Smooth muscle cell (in vitro differentiated cells): Measurements from ENCODE around the gene KCNIP1. TPM values are rescaled to one million over a fixed set of nuclear protein-coding genes. Genes with fewer than 3 reads are reported as not detected.
"Not testable (repeated sequence)": the region's sequence is repeated elsewhere in the genome, so short reads cannot be mapped to it uniquely, and the experiment has no call there.

Experiments
- DNase-seq: peaks from one replicate; lab custom pipeline; 2025; ENCODE audit not compliant: unreplicated experiment; lab: John Stamatoyannopoulos, UW
- H2AFZ ChIP-seq: fragments of 200-600 bp; sonication (generic); 2 replicates; pipeline ENCODE4 v1.6.0; 2016; ENCODE audit warnings: antibody characterized with exemption, low read depth, mild to moderate bottlenecking
- H3F3A ChIP-seq: fragments of 200-600 bp; sonication (generic); 2 replicates; pipeline ENCODE4 v1.6.0; 2017; ENCODE audit warnings: antibody characterized with exemption, low read depth
- H3K27ac ChIP-seq: fragments of 200-600 bp; sonication (generic); 2 replicates; pipeline ENCODE4 v1.5.1; 2016; ENCODE audit warnings: low read depth, mild to moderate bottlenecking
- H3K27me3 ChIP-seq: fragments of 200-600 bp; sonication (generic); 2 replicates; pipeline ENCODE4 v1.6.1; 2016; ENCODE audit warnings: low read depth, mild to moderate bottlenecking
- H3K36me3 ChIP-seq: fragments of 200-600 bp; sonication (generic); 2 replicates; pipeline ENCODE4 v1.5.1; 2016; ENCODE audit warnings: low read depth
- H3K4me1 ChIP-seq: fragments of 200-600 bp; sonication (generic); 2 replicates; pipeline ENCODE4 v1.5.1; 2016; ENCODE audit warnings: low read depth
- H3K4me2 ChIP-seq: fragments of 200-600 bp; sonication (generic); 2 replicates; pipeline ENCODE4 v1.6.0; 2016; ENCODE audit warnings: mild to moderate bottlenecking
- H3K4me3 ChIP-seq: fragments of 200-600 bp; sonication (generic); 2 replicates; pipeline ENCODE4 v1.5.1; 2016; ENCODE audit warnings: mild to moderate bottlenecking
- H3K79me2 ChIP-seq: fragments of 200-600 bp; sonication (generic); 2 replicates; pipeline ENCODE4 v1.6.0; 2016; ENCODE audit warnings: low read depth, mild to moderate bottlenecking
- H3K9ac ChIP-seq: fragments of 200-600 bp; sonication (generic); 2 replicates; pipeline ENCODE4 v1.6.0; 2016; ENCODE audit warnings: low read depth
- H3K9me3 ChIP-seq: fragments of 200-600 bp; sonication (generic); replicated peaks from 2 replicates; pipeline ENCODE4 v1.5.1; 2016; ENCODE audit warnings: low read depth
- H4K20me1 ChIP-seq: fragments of 200-600 bp; sonication (generic); 2 replicates; pipeline ENCODE4 v1.6.0; 2016; ENCODE audit warnings: low read depth
- WGBS: methylation state at CpG from one replicate; pipeline ENCODE4 v1.1.7; 2016; ENCODE audit warnings: low lambda C conversion rate; 5-methylcytosine and 5-hydroxymethylcytosine counted together
- polyA plus RNA-seq: library from polyadenylated mRNA; unstranded; fragments of >200 nt; fragmentation: Nextera tagmentation; extraction: Ambion mirVana; gene quantifications from 2 replicates; pipeline ENCODE4 v1.2.1, GENCODE V29; 2016
- total RNA-seq: library from RNA; depleted of rRNA; stranded (reverse); fragments of >200 nt; gene quantifications from 2 replicates; pipeline ENCODE4 v1.2.3, GENCODE V29; 2014
- TF ChIP-seq, protein P1 (sequence below): fragments of 200-600 bp; sonication (generic); IDR thresholded peaks from 2 replicates; pipeline ENCODE4 v1.5.1; 2017; ENCODE audit warnings: borderline replicate concordance, mild to moderate bottlenecking, antibody characterized with exemption; ENCODE audit not compliant: insufficient read depth, poor library complexity, severe bottlenecking

Gene KCNIP1
- total and polyA plus RNA-seq, 2 experiments from 2014 or later, result 0.50 TPM; not detected in 1

DNA sequence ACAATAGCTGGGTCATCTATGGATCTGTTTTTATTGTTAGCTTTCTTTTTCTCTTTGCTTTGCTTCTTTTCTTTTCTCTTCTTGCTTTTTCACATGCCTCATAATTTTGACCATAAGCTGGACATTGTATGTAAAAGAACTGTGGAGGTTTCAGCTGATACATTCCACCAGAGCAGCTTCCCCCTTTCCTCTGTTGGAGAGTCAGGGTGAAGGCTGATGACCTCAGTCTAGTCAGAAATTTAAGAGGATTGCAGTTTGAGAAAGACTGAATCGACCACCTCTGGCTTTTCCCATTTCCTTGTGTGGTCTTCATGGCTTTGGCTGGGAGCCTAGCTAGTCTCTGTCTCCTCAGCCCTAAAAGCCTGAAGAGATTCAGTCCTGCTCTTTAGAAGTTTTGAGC is 42.0 kb downstream of the KCNIP1 start:
- Histone ChIP-seq H3K27ac (no peak overlapping the region), H3K27me3 (peaks cover 15% of the 10 kb centered on the region), H3K36me3 (no peaks in the 10 kb centered on the region), H3K4me3 (no peak overlapping the region), H3F3A (no peaks in the 10 kb centered on the region), H2AFZ (no peak overlapping the region), H3K4me2 (no peak overlapping the region), H3K9ac (no peak overlapping the region), H3K79me2 (no peaks in the 10 kb centered on the region), H3K9me3 (no peaks in the 10 kb centered on the region), H4K20me1 (no peaks in the 10 kb centered on the region), H3K4me1 (no peaks in the 10 kb centered on the region)
- TF ChIP-seq, protein P1, sequence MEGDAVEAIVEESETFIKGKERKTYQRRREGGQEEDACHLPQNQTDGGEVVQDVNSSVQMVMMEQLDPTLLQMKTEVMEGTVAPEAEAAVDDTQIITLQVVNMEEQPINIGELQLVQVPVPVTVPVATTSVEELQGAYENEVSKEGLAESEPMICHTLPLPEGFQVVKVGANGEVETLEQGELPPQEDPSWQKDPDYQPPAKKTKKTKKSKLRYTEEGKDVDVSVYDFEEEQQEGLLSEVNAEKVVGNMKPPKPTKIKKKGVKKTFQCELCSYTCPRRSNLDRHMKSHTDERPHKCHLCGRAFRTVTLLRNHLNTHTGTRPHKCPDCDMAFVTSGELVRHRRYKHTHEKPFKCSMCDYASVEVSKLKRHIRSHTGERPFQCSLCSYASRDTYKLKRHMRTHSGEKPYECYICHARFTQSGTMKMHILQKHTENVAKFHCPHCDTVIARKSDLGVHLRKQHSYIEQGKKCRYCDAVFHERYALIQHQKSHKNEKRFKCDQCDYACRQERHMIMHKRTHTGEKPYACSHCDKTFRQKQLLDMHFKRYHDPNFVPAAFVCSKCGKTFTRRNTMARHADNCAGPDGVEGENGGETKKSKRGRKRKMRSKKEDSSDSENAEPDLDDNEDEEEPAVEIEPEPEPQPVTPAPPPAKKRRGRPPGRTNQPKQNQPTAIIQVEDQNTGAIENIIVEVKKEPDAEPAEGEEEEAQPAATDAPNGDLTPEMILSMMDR, result no peak
- 81% methylated on average over 1 of the region's 1 CpG for WGBS
- DNase-seq, result no peak

DNA sequence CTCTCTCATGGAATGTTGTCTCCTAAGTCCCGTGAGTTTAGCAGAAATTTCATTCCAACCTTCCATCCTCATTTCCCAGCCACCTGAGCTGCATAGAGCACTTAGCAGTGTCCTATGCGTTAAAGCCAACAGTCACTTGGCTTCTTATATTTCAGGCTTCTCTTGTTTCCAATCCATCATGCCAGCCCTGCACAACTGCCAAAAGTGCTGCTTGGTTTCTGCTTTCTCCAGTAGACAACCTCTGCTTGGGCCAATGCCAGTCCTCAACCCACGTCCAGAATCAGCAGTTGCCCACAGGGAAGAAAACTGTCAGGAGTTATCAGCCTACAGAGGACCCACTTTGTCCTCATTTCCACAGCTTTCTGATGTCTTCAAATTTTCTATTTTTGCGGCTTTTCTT is 42.5 kb downstream of the KCNIP1 start:
- H3K9me3 ChIP-seq, result no peaks in the 10 kb centered on the region
- H3K36me3 ChIP-seq, result no peaks in the 10 kb centered on the region
- 86% methylated on average over 4 of the region's 4 CpGs for WGBS
- TF ChIP-seq, protein P1, result no peak
- H3K4me3 ChIP-seq, result no peak overlapping the region
- no peaks in the 10 kb centered on the region for H4K20me1 ChIP-seq
- DNase-seq, result no peak
- no peaks in the 10 kb centered on the region for H3K79me2 ChIP-seq
- no peak overlapping the region for H3K27ac ChIP-seq
- no peaks in the 10 kb centered on the region for H3F3A ChIP-seq
- no peak overlapping the region for H3K4me2 ChIP-seq
- H3K9ac ChIP-seq, result no peak overlapping the region
- H3K4me1 ChIP-seq, result no peaks in the 10 kb centered on the region
- H3K27me3 ChIP-seq, result peaks cover 15% of the 10 kb centered on the region
- no peak overlapping the region for H2AFZ ChIP-seq

DNA sequence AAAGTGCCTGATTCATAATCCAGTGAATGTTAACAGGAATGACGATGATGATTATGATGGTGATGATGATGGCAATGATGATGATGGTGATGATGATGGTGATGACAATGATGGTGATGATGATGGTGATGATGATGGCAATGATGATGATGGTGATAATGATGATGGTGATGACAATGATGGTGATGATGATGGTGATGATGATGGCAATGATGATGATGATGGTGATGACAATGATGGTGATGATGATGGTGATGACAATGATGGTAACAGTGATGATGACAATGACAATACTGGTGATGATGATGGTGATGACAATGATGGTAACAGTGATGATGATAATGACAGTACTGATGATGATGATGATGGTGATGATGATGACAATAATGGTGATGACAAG is 46.6 kb downstream of the KCNIP1 start:
- not testable (repeated sequence) for H3K4me3 ChIP-seq, H3K9me3 ChIP-seq, H3K4me1 ChIP-seq, H3K27ac ChIP-seq, H4K20me1 ChIP-seq, H3K79me2 ChIP-seq, H3K4me2 ChIP-seq, H3K9ac ChIP-seq, H3K36me3 ChIP-seq, H2AFZ ChIP-seq, DNase-seq
- H3F3A ChIP-seq, result peaks cover 21% of the 10 kb centered on the region
- 86% methylated on average over 1 of the region's 1 CpG for whole genome bisulfite sequencing
- peaks cover 15% of the 10 kb centered on the region for H3K27me3 ChIP-seq

DNA sequence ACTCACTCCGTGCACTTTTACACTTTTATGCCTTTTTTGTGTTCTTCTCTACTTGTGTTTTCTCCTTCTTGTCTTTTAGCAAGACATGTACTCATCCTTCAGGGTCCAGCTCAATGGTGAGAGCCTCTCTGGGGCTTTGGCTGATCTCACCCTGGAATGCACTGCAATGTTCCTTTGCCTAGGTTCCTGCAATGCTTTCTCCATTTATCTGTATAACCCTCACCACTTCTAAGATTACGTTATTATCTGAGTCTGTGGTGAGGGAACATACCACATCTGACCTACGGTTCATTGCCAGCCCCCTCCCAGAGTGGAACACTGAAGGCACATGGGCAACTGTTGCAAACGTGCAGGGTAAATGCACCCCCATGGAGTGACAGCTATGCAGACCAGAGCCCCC is 47.3 kb downstream of the KCNIP1 start:
- H3K4me2 ChIP-seq, result no peak overlapping the region
- no peak overlapping the region for H3K9ac ChIP-seq
- WGBS, result 49% methylated on average over 4 of the region's 4 CpGs
- no peaks in the 10 kb centered on the region for H3K79me2 ChIP-seq
- no peak overlapping the region for H2AFZ ChIP-seq
- H3K27ac ChIP-seq, result no peak overlapping the region
- H3K4me3 ChIP-seq, result no peak overlapping the region
- no peaks in the 10 kb centered on the region for H3K9me3 ChIP-seq
- H3F3A ChIP-seq, result peaks cover 21% of the 10 kb centered on the region
- no peak for DNase-seq
- H3K4me1 ChIP-seq, result peaks cover 10% of the 10 kb centered on the region
- H4K20me1 ChIP-seq, result no peaks in the 10 kb centered on the region
- H3K27me3 ChIP-seq, result peaks cover 15% of the 10 kb centered on the region
- no peaks in the 10 kb centered on the region for H3K36me3 ChIP-seq
- TF ChIP-seq, protein P1, result no peak
